ENCODE measurements around the gene SLC46A2. TPM values are rescaled to one million over a fixed set of nuclear protein-coding genes. Genes with fewer than 3 reads are reported as not detected.

The SLC46A2 gene
- polyA plus RNA-seq, 2 donors: 1.0 to 1.6 TPM

DNA sequence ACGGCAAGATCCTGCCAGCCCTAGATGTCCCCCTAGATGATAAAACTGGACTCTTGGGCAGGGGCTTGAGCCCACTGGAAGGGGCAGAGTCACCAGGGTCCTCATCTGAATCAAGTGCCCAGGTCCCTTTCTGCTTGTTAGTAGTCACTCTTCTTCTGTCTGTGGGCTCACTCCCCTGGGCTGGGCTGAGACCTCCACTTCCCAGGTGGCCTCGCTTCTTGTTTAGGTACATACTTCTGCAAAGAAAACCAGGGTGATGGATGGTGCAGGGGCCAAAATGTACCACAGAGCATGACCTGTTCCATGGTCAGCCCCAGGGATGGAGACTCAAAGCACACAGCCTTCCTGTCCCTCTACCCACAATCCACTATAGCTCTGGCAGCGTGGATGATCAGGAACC is 845 bp upstream of the SLC46A2 start:
- 90 to 94% methylated on average over 3 of the region's 3 CpGs for WGBS, 2 donors
- Histone ChIP-seq H3K9me3 (ENCODE audit: control insufficient read depth in 2 of 2, insufficient read depth in 1 of 2, low read depth in 1 of 2, low read length in 1 of 2) (no peaks in the 10 kb centered on the region), H3K36me3 (ENCODE audit: control insufficient read depth in 2 of 2, insufficient read depth in 2 of 2, low read length in 1 of 2) (no peaks in the 10 kb centered on the region), H3K4me3 (ENCODE audit: low read depth in 1 of 2, low read length in 2 of 2) (no peak overlapping the region), H3K4me1 (ENCODE audit: control insufficient read depth in 2 of 2, insufficient read depth in 2 of 2, low read length in 1 of 2) (peaks cover 0 to 12% of the 10 kb centered on the region in 2 donors), H3K27me3 (ENCODE audit: control insufficient read depth in 1 of 2, insufficient read depth in 2 of 2, low read length in 2 of 2) (peaks cover 3% of the 10 kb centered on the region in 2 donors), H3K27ac (ENCODE audit: low read depth in 2 of 2, low read length in 1 of 2) (no peak overlapping the region)

DNA sequence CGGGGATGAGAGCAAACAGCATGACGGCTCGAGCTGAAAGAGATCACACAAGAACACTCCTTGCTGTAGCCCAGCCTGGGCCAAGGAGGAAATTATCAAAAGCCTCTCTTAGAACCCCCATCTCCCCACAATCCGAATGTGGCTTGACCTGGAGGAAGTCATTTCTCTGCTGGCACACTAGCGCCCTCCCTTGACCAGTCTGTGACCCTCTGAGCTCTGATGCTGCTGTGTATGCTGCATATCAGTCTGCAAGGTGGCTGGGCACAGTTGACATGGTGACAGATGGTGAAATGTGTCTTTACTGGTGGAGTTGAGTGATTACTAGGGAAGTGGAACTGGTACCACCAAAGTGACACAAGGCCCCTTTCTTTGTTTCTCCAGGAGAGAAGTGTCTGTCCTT is 3.3 kb downstream of the SLC46A2 start:
- H3K4me1 ChIP-seq (ENCODE audit: control insufficient read depth in 2 of 2, insufficient read depth in 2 of 2, low read length in 1 of 2): peaks cover 0 to 14% of the 10 kb centered on the region in 2 donors
- H3K4me3 ChIP-seq (ENCODE audit: low read depth in 1 of 2, low read length in 2 of 2): no peak overlapping the region
- WGBS, 2 donors: 64 to 69% methylated on average over 5 of the region's 5 CpGs
- H3K27me3 ChIP-seq (ENCODE audit: control insufficient read depth in 1 of 2, insufficient read depth in 2 of 2, low read length in 2 of 2): peaks cover 3% of the 10 kb centered on the region in 2 donors
- H3K9me3 ChIP-seq (ENCODE audit: control insufficient read depth in 2 of 2, insufficient read depth in 1 of 2, low read depth in 1 of 2, low read length in 1 of 2): no peaks in the 10 kb centered on the region
- H3K27ac ChIP-seq (ENCODE audit: low read depth in 2 of 2, low read length in 1 of 2): no peak overlapping the region
- no peaks in the 10 kb centered on the region for H3K36me3 ChIP-seq (ENCODE audit: control insufficient read depth in 2 of 2, insufficient read depth in 2 of 2, low read length in 1 of 2)

DNA sequence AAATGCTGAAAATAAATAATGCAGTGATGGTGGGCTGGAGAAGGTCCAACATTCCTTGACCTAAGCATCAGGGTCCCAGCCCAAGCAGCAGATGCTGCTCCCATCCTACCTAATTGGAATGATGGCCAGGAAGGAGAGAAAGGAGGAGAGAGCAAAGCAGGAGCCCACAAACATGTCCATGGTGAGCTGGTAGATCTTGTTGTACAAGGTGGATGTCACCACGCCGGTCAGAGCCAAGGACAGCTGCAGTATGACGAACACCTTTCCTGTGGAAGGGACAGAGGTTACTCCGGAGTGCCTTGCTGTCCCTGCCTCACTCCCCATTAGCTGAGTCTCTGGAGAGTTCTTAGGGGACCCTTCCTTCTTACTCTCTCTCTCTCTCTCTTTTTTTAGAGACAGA is 4.3 kb downstream of the SLC46A2 start:
- Histone ChIP-seq H3K9me3 (ENCODE audit: control insufficient read depth in 2 of 2, insufficient read depth in 1 of 2, low read depth in 1 of 2, low read length in 1 of 2) (no peaks in the 10 kb centered on the region), H3K27me3 (ENCODE audit: control insufficient read depth in 1 of 2, insufficient read depth in 2 of 2, low read length in 2 of 2) (peaks cover 3% of the 10 kb centered on the region in 2 donors), H3K27ac (ENCODE audit: low read depth in 2 of 2, low read length in 1 of 2) (peak overlapping the region in 1 of 2 donors; percentile 11), H3K4me1 (ENCODE audit: control insufficient read depth in 2 of 2, insufficient read depth in 2 of 2, low read length in 1 of 2) (peaks cover 0 to 14% of the 10 kb centered on the region in 2 donors), H3K36me3 (ENCODE audit: control insufficient read depth in 2 of 2, insufficient read depth in 2 of 2, low read length in 1 of 2) (no peaks in the 10 kb centered on the region), H3K4me3 (ENCODE audit: low read depth in 1 of 2, low read length in 2 of 2) (no peak overlapping the region)
- WGBS, 2 donors: 79 to 86% methylated on average over 4 of the region's 4 CpGs

DNA sequence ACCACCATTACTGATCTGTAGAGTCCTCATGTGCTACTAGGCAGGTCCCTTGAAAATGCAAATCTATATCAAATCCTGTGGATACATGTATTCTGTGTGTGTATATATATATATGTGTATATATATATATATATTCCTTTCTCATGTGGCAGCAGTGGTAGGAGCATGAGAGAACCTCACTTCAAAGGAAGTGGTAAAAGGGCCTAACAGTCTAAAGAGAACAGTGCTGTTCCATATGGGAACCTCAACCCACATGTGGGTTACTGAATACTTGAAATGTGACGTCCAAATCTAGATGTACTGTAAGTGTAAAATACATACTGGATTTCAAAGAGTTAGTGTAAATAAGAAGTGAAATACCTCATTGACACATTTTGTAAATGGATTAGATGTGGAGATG is 5.4 kb downstream of the SLC46A2 start:
- H3K36me3 ChIP-seq (ENCODE audit: control insufficient read depth in 2 of 2, insufficient read depth in 2 of 2, low read length in 1 of 2): no peaks in the 10 kb centered on the region
- peaks cover 0 to under 1% of the 10 kb centered on the region in 2 donors for H3K27me3 ChIP-seq (ENCODE audit: control insufficient read depth in 1 of 2, insufficient read depth in 2 of 2, low read length in 2 of 2)
- peaks cover 0 to 8% of the 10 kb centered on the region in 2 donors for H3K4me1 ChIP-seq (ENCODE audit: control insufficient read depth in 2 of 2, insufficient read depth in 2 of 2, low read length in 1 of 2)
- no peak overlapping the region for H3K4me3 ChIP-seq (ENCODE audit: low read depth in 1 of 2, low read length in 2 of 2)
- no peak overlapping the region for H3K27ac ChIP-seq (ENCODE audit: low read depth in 2 of 2, low read length in 1 of 2)
- H3K9me3 ChIP-seq (ENCODE audit: control insufficient read depth in 2 of 2, insufficient read depth in 1 of 2, low read depth in 1 of 2, low read length in 1 of 2): no peaks in the 10 kb centered on the region
- 81 to 86% methylated on average over 1 of the region's 1 CpG for WGBS, 2 donors

DNA sequence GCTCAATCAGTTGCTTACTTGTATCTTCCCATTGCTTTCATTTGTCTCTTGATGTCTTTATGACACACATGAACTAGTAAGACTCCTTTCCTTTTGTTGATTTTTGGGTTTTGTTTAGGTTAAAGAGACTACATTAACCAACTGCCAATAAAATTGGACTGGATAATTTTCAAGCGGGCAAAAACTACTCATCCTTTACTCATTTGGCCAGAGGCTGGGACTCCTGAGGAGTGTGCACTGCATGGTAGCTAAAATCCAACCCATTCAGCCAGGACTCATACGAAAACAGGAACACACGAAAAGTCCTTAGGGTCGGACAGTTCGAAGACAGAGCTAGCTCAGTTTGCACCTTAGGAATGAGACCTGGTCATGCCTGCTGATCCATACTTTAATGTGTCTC is 6.0 kb downstream of the SLC46A2 start:
- Histone ChIP-seq H3K4me3 (ENCODE audit: low read depth in 1 of 2, low read length in 2 of 2) (no peak overlapping the region), H3K9me3 (ENCODE audit: control insufficient read depth in 2 of 2, insufficient read depth in 1 of 2, low read depth in 1 of 2, low read length in 1 of 2) (no peaks in the 10 kb centered on the region), H3K4me1 (ENCODE audit: control insufficient read depth in 2 of 2, insufficient read depth in 2 of 2, low read length in 1 of 2) (peaks cover 0 to 3% of the 10 kb centered on the region in 2 donors), H3K27me3 (ENCODE audit: control insufficient read depth in 1 of 2, insufficient read depth in 2 of 2, low read length in 2 of 2) (no peaks in the 10 kb centered on the region), H3K27ac (ENCODE audit: low read depth in 2 of 2, low read length in 1 of 2) (peak overlapping the region; percentile 56 to 61), H3K36me3 (ENCODE audit: control insufficient read depth in 2 of 2, insufficient read depth in 2 of 2, low read length in 1 of 2) (no peaks in the 10 kb centered on the region)
- WGBS, 2 donors: 87 to 91% methylated on average over 5 of the region's 5 CpGs

DNA sequence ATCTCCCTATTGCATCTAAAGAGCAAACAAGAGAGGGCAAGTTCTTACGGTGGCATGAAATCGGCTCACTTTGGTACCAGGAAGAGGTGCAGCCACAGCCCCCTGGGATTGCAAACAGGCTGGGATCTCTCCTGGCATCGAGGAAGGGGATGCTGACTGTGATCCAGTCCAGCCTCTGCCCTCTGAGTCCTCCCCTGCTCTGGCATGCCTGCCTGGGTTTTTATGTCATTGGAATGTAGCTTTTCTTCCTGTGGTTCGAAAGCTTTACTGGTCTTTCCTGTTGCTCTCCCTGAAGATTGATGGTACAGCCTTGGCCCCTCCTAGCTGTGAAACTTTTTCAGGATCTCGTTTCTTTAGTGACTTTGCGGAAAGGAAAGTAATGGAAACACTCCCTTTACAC is 6.6 kb downstream of the SLC46A2 start:
- peak overlapping the region; percentile 56 to 73 for H3K27ac ChIP-seq (ENCODE audit: low read depth in 2 of 2, low read length in 1 of 2)
- H3K36me3 ChIP-seq (ENCODE audit: control insufficient read depth in 2 of 2, insufficient read depth in 2 of 2, low read length in 1 of 2): no peaks in the 10 kb centered on the region
- H3K4me3 ChIP-seq (ENCODE audit: low read depth in 1 of 2, low read length in 2 of 2): no peak overlapping the region
- WGBS, 2 donors: 32% methylated on average over 6 of the region's 6 CpGs
- H3K4me1 ChIP-seq (ENCODE audit: control insufficient read depth in 2 of 2, insufficient read depth in 2 of 2, low read length in 1 of 2): peaks cover 0 to 2% of the 10 kb centered on the region in 2 donors
- no peaks in the 10 kb centered on the region for H3K9me3 ChIP-seq (ENCODE audit: control insufficient read depth in 2 of 2, insufficient read depth in 1 of 2, low read depth in 1 of 2, low read length in 1 of 2)
- H3K27me3 ChIP-seq (ENCODE audit: control insufficient read depth in 1 of 2, insufficient read depth in 2 of 2, low read length in 2 of 2): no peaks in the 10 kb centered on the region

DNA sequence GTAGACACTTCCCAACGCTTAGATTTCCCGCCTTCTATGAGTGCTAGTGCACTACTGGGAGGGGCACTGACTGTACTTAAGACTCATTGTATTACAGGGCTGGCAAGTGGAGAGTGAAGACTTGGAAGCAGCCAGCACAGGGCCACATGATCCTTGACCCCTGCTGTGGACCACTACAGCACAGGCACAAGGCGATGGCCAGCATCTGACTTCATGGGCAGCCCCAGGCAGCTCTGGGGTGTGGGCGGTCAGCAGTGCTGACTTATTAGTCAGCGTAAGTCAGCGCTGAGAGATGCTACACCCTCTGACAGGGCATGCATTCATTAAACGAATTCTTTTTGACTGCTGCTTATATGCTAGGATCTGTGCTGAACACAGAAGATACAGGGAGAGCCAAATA is 9.3 kb downstream of the SLC46A2 start:
- no peaks in the 10 kb centered on the region for H3K9me3 ChIP-seq (ENCODE audit: control insufficient read depth in 2 of 2, insufficient read depth in 1 of 2, low read depth in 1 of 2, low read length in 1 of 2)
- no peaks in the 10 kb centered on the region for H3K27me3 ChIP-seq (ENCODE audit: control insufficient read depth in 1 of 2, insufficient read depth in 2 of 2, low read length in 2 of 2)
- no peaks in the 10 kb centered on the region for H3K36me3 ChIP-seq (ENCODE audit: control insufficient read depth in 2 of 2, insufficient read depth in 2 of 2, low read length in 1 of 2)
- H3K4me1 ChIP-seq (ENCODE audit: control insufficient read depth in 2 of 2, insufficient read depth in 2 of 2, low read length in 1 of 2): peaks cover 0 to 2% of the 10 kb centered on the region in 2 donors
- H3K27ac ChIP-seq (ENCODE audit: low read depth in 2 of 2, low read length in 1 of 2): peak overlapping the region in 1 of 2 donors; percentile 5
- WGBS, 2 donors: 84 to 85% methylated on average over 7 of the region's 7 CpGs
- no peak overlapping the region for H3K4me3 ChIP-seq (ENCODE audit: low read depth in 1 of 2, low read length in 2 of 2)

DNA sequence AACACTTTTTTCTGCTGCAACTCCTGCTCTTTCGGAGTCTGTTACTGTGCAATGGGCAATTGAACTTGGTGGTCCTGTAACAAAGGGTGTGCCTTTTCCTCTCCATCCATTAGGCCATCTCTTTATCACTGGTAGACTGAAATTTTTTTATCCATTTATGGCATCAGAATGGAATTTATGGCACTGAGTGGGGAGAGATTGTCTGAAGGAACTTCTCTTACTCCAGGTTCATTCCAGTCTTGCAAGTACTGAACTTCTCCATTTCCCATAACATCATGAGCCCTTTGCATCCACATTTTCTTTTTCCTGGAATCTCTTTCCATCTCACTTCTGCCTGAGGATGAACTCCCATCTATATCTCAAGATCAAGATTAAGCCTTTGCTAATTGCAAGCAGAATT is 10.0 kb downstream of the SLC46A2 start:
- no peaks in the 10 kb centered on the region for H3K9me3 ChIP-seq (ENCODE audit: control insufficient read depth in 2 of 2, insufficient read depth in 1 of 2, low read depth in 1 of 2, low read length in 1 of 2)
- WGBS, 2 donors: 95 to 100% methylated on average over 1 of the region's 1 CpG
- no peaks in the 10 kb centered on the region for H3K36me3 ChIP-seq (ENCODE audit: control insufficient read depth in 2 of 2, insufficient read depth in 2 of 2, low read length in 1 of 2)
- H3K27ac ChIP-seq (ENCODE audit: low read depth in 2 of 2, low read length in 1 of 2): no peak overlapping the region
- H3K4me1 ChIP-seq (ENCODE audit: control insufficient read depth in 2 of 2, insufficient read depth in 2 of 2, low read length in 1 of 2): peaks cover 0 to 2% of the 10 kb centered on the region in 2 donors
- no peaks in the 10 kb centered on the region for H3K27me3 ChIP-seq (ENCODE audit: control insufficient read depth in 1 of 2, insufficient read depth in 2 of 2, low read length in 2 of 2)
- no peak overlapping the region for H3K4me3 ChIP-seq (ENCODE audit: low read depth in 1 of 2, low read length in 2 of 2)

DNA sequence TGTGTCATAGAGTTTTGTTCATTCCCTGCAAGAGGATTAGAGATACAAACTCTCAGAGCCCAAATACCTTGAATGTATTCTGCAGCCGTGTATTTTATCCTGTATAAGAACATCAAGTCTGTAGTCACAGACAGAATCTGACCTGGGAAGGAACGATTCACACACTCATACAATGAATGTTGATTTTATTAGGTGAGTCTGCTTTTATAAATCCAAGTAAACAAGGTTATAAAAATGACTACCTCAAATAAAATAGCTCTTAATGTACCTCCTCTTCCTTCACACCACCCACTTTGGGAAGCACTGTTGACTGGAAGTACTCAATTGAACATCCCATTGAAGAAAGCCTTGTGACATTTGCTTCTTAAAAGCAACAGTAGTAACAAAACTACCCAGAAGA is 11.9 kb downstream of the SLC46A2 start:
- H3K4me3 ChIP-seq (ENCODE audit: low read depth in 1 of 2, low read length in 2 of 2): no peak overlapping the region
- WGBS, 2 donors: 78 to 79% methylated on average over 2 of the region's 2 CpGs
- no peak overlapping the region for H3K27ac ChIP-seq (ENCODE audit: low read depth in 2 of 2, low read length in 1 of 2)
- peaks cover 0 to 2% of the 10 kb centered on the region in 2 donors for H3K4me1 ChIP-seq (ENCODE audit: control insufficient read depth in 2 of 2, insufficient read depth in 2 of 2, low read length in 1 of 2)
- no peaks in the 10 kb centered on the region for H3K9me3 ChIP-seq (ENCODE audit: control insufficient read depth in 2 of 2, insufficient read depth in 1 of 2, low read depth in 1 of 2, low read length in 1 of 2)
- no peaks in the 10 kb centered on the region for H3K36me3 ChIP-seq (ENCODE audit: control insufficient read depth in 2 of 2, insufficient read depth in 2 of 2, low read length in 1 of 2)
- H3K27me3 ChIP-seq (ENCODE audit: control insufficient read depth in 1 of 2, insufficient read depth in 2 of 2, low read length in 2 of 2): no peaks in the 10 kb centered on the region

DNA sequence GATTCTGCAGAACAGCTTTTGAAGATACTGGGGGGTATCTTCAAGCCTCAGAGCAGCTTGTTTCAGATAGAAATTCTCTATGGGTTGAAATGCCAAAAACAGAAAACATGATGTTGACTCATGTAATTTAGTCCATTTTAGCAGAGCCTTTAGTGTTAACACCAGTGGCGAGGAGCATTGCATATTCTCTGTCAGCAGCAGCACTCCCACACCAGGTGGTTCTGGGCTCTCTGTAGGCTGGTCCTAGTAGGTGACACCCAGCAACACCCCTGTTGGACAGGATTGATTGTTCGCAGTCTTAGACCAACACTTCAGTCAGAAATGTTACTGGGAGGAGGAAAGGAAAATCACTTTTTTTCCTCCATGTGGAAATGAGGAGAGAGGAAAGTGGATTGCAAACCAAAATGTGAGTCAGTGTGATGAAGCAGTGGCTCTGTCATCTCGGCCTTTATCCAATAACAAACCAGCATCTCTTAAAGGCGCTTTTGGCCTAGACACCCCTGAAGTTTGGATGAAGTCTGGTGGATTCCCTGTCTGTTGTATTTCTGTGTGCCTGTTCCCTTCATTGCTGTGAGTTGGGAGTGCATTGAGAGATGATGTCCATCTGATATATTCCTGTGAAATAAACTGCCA is 16.8 kb downstream of the SLC46A2 start:
- peaks cover 0 to 6% of the 10 kb centered on the region in 2 donors for H3K36me3 ChIP-seq (ENCODE audit: control insufficient read depth in 2 of 2, insufficient read depth in 2 of 2, low read length in 1 of 2)
- no peak overlapping the region for H3K27ac ChIP-seq (ENCODE audit: low read depth in 2 of 2, low read length in 1 of 2)
- WGBS, 2 donors: 92 to 93% methylated on average over 4 of the region's 4 CpGs
- H3K9me3 ChIP-seq (ENCODE audit: control insufficient read depth in 2 of 2, insufficient read depth in 1 of 2, low read depth in 1 of 2, low read length in 1 of 2): no peaks in the 10 kb centered on the region
- H3K4me1 ChIP-seq (ENCODE audit: control insufficient read depth in 2 of 2, insufficient read depth in 2 of 2, low read length in 1 of 2): peaks cover 0 to 3% of the 10 kb centered on the region in 2 donors
- no peaks in the 10 kb centered on the region for H3K27me3 ChIP-seq (ENCODE audit: control insufficient read depth in 1 of 2, insufficient read depth in 2 of 2, low read length in 2 of 2)
- no peak overlapping the region for H3K4me3 ChIP-seq (ENCODE audit: low read depth in 1 of 2, low read length in 2 of 2)

Measured in esophagus (tissue), 2 donors.